ELF-1 (cell line): ENCODE measurements around the gene CMPK1.
A peak's percentile ranks its signal among the peaks of the same experiment; 100 is the strongest.

ENCODE experiments used
- DNase-seq: peaks from one replicate; pipeline ENCODE4 v3.0.0-alpha.2; 2016; ENCODE audit warnings: low read depth, low spot score

Gene CMPK1

GRCh38 chr1:47423872-47424271 lies 90.3 kb downstream of the CMPK1 start:
- DNase-seq, result no peak

- DNase-seq, result peak; percentile 90
These were observed 90.9 kb downstream of the CMPK1 start for GRCh38 chr1:47424336-47424982.
